ENCODE results near the gene RHOT1. TPM values are rescaled to one million over a fixed set of nuclear protein-coding genes. Genes with fewer than 3 reads are reported as not detected.
"Not testable (repeated sequence)": the region's sequence is repeated elsewhere in the genome, so short reads cannot be mapped to it uniquely, and the experiment has no call there.

Gene RHOT1
- total RNA-seq, 1 experiment from 2014 or later = 22.3 TPM

- H3K27ac ChIP-seq (ENCODE audit: low read length) = no peak overlapping the region
- H2AFZ ChIP-seq (ENCODE audit: low read length) = no peak overlapping the region
- no peaks in the 10 kb centered on the region for H3K4me1 ChIP-seq (ENCODE audit: insufficient read depth, low read length)
- H3K36me3 ChIP-seq (ENCODE audit: low read depth, low read length) = no peaks in the 10 kb centered on the region
- H3K4me2 ChIP-seq (ENCODE audit: low read length) = no peak overlapping the region
- BruUV-seq (replicated peaks) = no TSS peak
- ChIA-PET POLR2A (ENCODE audit: unreplicated experiment) (no interaction called here), CTCF (no interaction called here)
- no peak overlapping the region for H3K9ac ChIP-seq (ENCODE audit: low read length)
- H3F3A ChIP-seq (ENCODE audit: low read length, unreplicated experiment) = no peaks in the 10 kb centered on the region
- no peaks in the 10 kb centered on the region for H4K20me1 ChIP-seq (ENCODE audit: low read length)
- no peak for DNase-seq
- H3K9me3 ChIP-seq (ENCODE audit: low read length) = no peaks in the 10 kb centered on the region
- no peak for TF ChIP-seq EZH2phosphoT487 (IDR thresholded peaks at IDR 0.05; ENCODE audit: borderline replicate concordance, low read length)
- TF ChIP-seq CTCF (conservative IDR thresholded peaks at IDR 0.05; ENCODE audit: low read depth, low read length) = no peak
- TF ChIP-seq EZH2 (IDR thresholded peaks at IDR 0.05; ENCODE audit: low read length, unreplicated experiment) = no peak
- ATAC-seq = no peak
- H3K4me3 ChIP-seq (ENCODE audit: low read length) = no peak overlapping the region
- H3K27me3 ChIP-seq (ENCODE audit: low read length) = no peaks in the 10 kb centered on the region
- no peaks in the 10 kb centered on the region for H3K9me2 ChIP-seq (replicated peaks; ENCODE audit: low read length)
- no peaks in the 10 kb centered on the region for H3K79me2 ChIP-seq (ENCODE audit: low read length)
- intact Hi-C loops (cut with micrococcal nuclease) = no loop called here
Measured at GRCh38 chr17:32114536-32114935, 27.8 kb upstream of the RHOT1 start.

- H3K27me3 ChIP-seq (ENCODE audit: low read length); H2AFZ ChIP-seq (ENCODE audit: low read length); H3K36me3 ChIP-seq (ENCODE audit: low read depth, low read length); H3K4me1 ChIP-seq (ENCODE audit: insufficient read depth, low read length); H3F3A ChIP-seq (ENCODE audit: low read length, unreplicated experiment); DNase-seq; H3K4me2 ChIP-seq (ENCODE audit: low read length); H3K79me2 ChIP-seq (ENCODE audit: low read length); ATAC-seq; BruUV-seq (replicated peaks); H3K9me2 ChIP-seq (replicated peaks; ENCODE audit: low read length); H3K9ac ChIP-seq (ENCODE audit: low read length); intact Hi-C loops (cut with micrococcal nuclease); H3K4me3 ChIP-seq (ENCODE audit: low read length); H4K20me1 ChIP-seq (ENCODE audit: low read length); H3K9me3 ChIP-seq (ENCODE audit: low read length); H3K27ac ChIP-seq (ENCODE audit: low read length); CTCF ChIA-PET; POLR2A ChIA-PET (ENCODE audit: unreplicated experiment): not testable (repeated sequence)
Measured at GRCh38 chr17:32115546-32115945, 26.8 kb upstream of the RHOT1 start.

- ATAC-seq (no peak), DNase-seq (no peak)
- no TSS peak for BruUV-seq (replicated peaks)
- intact Hi-C loops (cut with micrococcal nuclease) = no loop called here
- Histone ChIP-seq H4K20me1 (ENCODE audit: low read length) (no peaks in the 10 kb centered on the region), H3K79me2 (ENCODE audit: low read length) (no peaks in the 10 kb centered on the region), H3K9me3 (ENCODE audit: low read length) (no peaks in the 10 kb centered on the region), H3K27ac (ENCODE audit: low read length) (no peak overlapping the region), H3K4me3 (ENCODE audit: low read length) (no peak overlapping the region), H3K4me1 (ENCODE audit: insufficient read depth, low read length) (no peaks in the 10 kb centered on the region), H3F3A (ENCODE audit: low read length, unreplicated experiment) (no peaks in the 10 kb centered on the region), H3K9ac (ENCODE audit: low read length) (no peak overlapping the region), H3K4me2 (ENCODE audit: low read length) (no peak overlapping the region), H3K9me2 (replicated peaks; ENCODE audit: low read length) (no peaks in the 10 kb centered on the region), H3K27me3 (ENCODE audit: low read length) (no peaks in the 10 kb centered on the region), H2AFZ (ENCODE audit: low read length) (no peak overlapping the region), H3K36me3 (ENCODE audit: low read depth, low read length) (no peaks in the 10 kb centered on the region)
- POLR2A ChIA-PET (ENCODE audit: unreplicated experiment) = no interaction called here
- CTCF ChIA-PET = no interaction called here
- TF ChIP-seq EZH2 (IDR thresholded peaks at IDR 0.05; ENCODE audit: low read length, unreplicated experiment) (no peak), CTCF (conservative IDR thresholded peaks at IDR 0.05; ENCODE audit: low read depth, low read length) (no peak), EZH2phosphoT487 (IDR thresholded peaks at IDR 0.05; ENCODE audit: borderline replicate concordance, low read length) (no peak)
Measured at GRCh38 chr17:32116937-32117336, 25.4 kb upstream of the RHOT1 start.
